Activated CD4-positive, alpha-beta T cell treated with anti-CD3 and anti-CD28 coated beads, Interleukin-2, Interleukin-6, amounts not matched to agents 100 ng/mL and 50 ng/mL, durations not matched to agents 16 hours and 8 hours (primary cell): ENCODE data around the gene LRRN4CL.
"Not testable (repeated sequence)": the region's sequence is repeated elsewhere in the genome, so short reads cannot be mapped to it uniquely, and the experiment has no call there.

Source experiments
- DNase-seq: peaks from one replicate; pipeline ENCODE4 v3.0.0-alpha.2; 2020

The LRRN4CL gene

GRCh38 chr11:62709247-62710000 is 20.1 kb upstream of the LRRN4CL start:
- DNase-seq = peak; percentile 98

- DNase-seq = no peak
Observed at GRCh38 chr11:62708793-62709192, 19.5 kb upstream of the LRRN4CL start.

- DNase-seq = no peak
Observed at GRCh38 chr11:62708392-62708791, 19.1 kb upstream of the LRRN4CL start.

- DNase-seq = no peak
Observed at GRCh38 chr11:62707277-62707861, 18.0 kb upstream of the LRRN4CL start, which contains the start of the genes BSCL2 and GNG3. Gene BSCL2 (minus strand): TSS chr11:62707424. CDS start chr11:62707195, 229 bp downstream. Gene GNG3 (plus strand): TSS chr11:62707676. CDS start chr11:62708296, 620 bp downstream.

- no peak for DNase-seq
Observed at GRCh38 chr11:62706850-62707247, 17.5 kb upstream of the LRRN4CL start.

- DNase-seq = peak; percentile 96
Observed at GRCh38 chr11:62705880-62706849, 16.8 kb upstream of the LRRN4CL start.

- no peak for DNase-seq
Observed at GRCh38 chr11:62705413-62705812, 16.1 kb upstream of the LRRN4CL start.

- not testable (repeated sequence) for DNase-seq
Observed at GRCh38 chr11:62703921-62704320, 14.6 kb upstream of the LRRN4CL start.

- peak; percentile 61 for DNase-seq
Observed at GRCh38 chr11:62702246-62702645, 12.9 kb upstream of the LRRN4CL start.

- DNase-seq = peak; percentile 80
Observed at GRCh38 chr11:62694455-62695167, 5.3 kb upstream of the LRRN4CL start.

- not testable (repeated sequence) for DNase-seq
Observed at GRCh38 chr11:62693624-62694023, 4.3 kb upstream of the LRRN4CL start.

- no peak for DNase-seq
Observed at GRCh38 chr11:62688491-62688890, 839 bp downstream of the LRRN4CL start.

- DNase-seq = no peak
Observed at GRCh38 chr11:62687508-62688396, 1.6 kb downstream of the LRRN4CL start.

GRCh38 chr11:62682518-62682917 is 6.8 kb downstream of the LRRN4CL start:
- no peak for DNase-seq

- DNase-seq = peak; percentile 69
Observed at GRCh38 chr11:62680825-62681240, 8.5 kb downstream of the LRRN4CL start.

GRCh38 chr11:62678770-62679696 is 10.3 kb downstream of the LRRN4CL start, which contains the start of gene UBXN1:
Gene UBXN1 (minus strand): TSS chr11:62679073. CDS start chr11:62678923, 150 bp downstream.
- DNase-seq = peak; percentile 89

GRCh38 chr11:62678433-62678769 is 10.9 kb downstream of the LRRN4CL start:
- DNase-seq = no peak

- no peak for DNase-seq
Observed at GRCh38 chr11:62677714-62678113, 11.6 kb downstream of the LRRN4CL start.

GRCh38 chr11:62677156-62677555 is 12.2 kb downstream of the LRRN4CL start:
- DNase-seq = no peak

GRCh38 chr11:62676698-62677097 is 12.6 kb downstream of the LRRN4CL start:
- DNase-seq = no peak
